NCI-H446 treated with DMSO at 0.1 percent for 48 hours (cell line): ENCODE measurements around the gene RNF220.
A peak's percentile ranks its signal among the peaks of the same experiment; 100 is the strongest.

Source experiments
- DNase-seq: peaks from one replicate; lab custom pipeline; 2025; lab: John Stamatoyannopoulos, UW

The RNF220 gene

GRCh38 chr1:44407430-44408211 is 2.6 kb downstream of the RNF220 start:
- DNase-seq = no peak

DNA sequence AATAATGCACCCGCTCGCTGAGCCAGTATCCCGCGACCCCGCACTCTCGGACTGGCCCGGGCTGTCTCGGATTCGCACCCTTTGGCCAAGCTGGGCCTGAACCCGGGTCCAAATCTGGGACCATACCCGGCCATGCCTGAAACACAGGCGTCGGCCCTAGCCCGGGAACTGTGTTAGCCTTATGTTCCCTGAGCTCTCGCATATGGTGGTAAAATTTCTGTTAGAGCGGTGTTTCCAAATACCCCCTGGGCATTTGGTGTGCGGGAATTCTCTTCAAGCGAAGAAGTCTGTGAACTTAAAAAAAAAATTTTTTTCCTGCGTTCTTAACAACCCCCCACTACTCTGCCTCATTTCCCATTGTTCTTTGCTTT is 3.1 kb downstream of the RNF220 start:
- no peak for DNase-seq

DNA sequence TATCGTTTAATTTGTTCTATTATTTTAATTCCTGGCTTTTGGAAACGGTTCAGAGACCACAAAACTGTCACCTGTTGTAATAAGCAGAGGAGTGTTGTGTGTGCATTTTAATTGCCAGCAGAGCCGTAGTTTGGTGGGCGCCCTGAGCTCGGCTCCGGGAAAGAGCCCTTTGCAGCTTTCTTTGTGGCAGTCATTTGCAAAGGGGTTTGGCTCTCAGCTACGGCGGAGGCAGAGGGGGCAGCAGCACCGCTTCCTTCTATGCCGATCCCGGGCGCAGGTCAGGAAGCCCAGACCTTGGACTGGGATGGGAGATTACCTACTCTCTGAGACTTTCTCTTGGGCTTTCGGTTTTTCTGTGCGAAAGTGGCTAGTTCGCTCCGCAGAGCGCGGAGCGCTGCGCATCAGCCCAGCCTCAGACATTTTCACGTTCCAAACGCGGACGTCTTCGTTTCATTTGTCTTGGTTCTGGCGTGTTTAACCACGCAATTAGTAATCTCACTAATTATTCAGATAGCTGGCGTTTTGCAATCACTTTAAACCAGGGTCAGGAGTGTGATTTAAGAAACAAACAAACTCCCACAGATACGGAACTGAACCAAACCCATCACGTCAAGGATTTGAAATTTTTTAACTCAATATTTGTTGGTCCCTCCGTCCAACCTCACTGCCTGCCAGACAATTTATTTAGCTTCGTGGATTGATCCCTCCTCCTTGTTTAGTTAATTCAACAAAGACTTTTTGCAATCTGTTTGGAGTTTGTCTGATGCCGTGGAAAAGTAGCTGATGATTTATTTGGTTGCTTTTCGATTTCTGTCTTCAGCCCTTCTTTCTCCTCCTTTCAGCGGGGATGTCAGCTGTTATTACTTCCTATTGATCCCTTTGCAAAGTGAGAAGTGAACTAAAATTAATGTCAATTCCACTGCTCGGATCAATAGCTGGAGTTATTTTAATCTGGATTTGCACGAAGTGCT is 3.9 kb downstream of the RNF220 start:
- no peak for DNase-seq

DNA sequence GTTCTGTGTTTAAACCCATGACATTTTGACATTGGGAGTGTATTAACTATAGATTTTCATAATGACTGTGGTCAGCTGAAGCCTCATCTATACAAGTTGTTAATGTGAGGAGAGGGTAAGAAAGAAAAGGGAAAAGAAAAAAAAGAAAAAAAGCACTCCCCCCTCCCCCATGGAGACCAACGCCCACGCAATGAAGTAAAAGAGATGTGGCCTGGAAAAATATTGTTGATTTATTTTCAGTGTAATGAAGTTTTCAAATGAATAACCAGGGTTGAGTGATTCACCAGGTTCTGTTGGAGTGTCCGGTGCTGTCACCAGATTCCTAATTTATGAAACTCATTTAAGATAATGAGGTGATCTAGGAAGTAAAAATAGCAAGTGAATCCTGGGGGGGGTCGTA is 4.7 kb downstream of the RNF220 start:
- DNase-seq = no peak

- no peak for DNase-seq
Observed at GRCh38 chr1:44411861-44412260, 6.8 kb downstream of the RNF220 start.

- DNase-seq = no peak
Observed at GRCh38 chr1:44412601-44413000, 7.5 kb downstream of the RNF220 start.

GRCh38 chr1:44413740-44414139 is 8.7 kb downstream of the RNF220 start:
- DNase-seq = no peak

DNA sequence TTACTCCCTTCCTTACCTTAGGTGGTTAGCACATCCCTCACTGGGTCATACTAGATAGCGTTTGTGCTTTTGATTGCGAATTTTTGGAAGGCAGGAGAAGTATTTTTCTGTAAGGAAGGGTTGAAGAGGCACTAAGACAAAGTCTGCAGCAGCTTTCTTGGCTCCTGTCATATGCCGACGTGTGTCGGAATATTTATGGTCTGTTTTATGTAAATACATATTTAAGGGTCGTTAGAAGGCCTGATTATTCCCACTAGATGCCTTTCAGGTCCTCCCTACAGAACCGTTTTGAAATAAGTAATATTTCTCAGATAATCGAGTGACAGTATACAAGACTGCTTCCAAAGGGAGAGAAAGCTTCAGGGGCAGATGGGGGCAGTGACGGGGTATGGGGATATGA is 10.0 kb downstream of the RNF220 start:
- DNase-seq = no peak

DNA sequence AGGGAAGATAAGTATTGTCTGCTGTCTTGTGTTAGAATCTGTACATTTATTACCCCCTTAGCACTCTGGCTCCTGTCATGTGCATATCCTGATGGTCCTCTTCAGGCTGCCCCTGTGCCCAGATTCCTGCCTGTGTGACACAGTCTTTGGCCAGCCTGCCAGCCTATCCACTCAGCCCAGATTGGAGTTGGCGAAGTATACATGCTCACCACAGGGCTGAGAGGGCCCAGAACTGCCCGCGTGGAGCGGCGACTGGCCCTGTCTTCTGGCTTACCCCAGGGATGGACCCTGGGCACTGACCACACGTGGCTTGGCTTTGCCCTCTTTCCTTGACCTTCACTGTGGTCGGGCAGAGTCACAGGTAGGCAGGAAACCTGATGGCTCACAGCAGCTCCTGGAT is 11.4 kb downstream of the RNF220 start:
- no peak for DNase-seq

GRCh38 chr1:44417351-44418021 is 12.4 kb downstream of the RNF220 start:
- peak; percentile 25 for DNase-seq

DNA sequence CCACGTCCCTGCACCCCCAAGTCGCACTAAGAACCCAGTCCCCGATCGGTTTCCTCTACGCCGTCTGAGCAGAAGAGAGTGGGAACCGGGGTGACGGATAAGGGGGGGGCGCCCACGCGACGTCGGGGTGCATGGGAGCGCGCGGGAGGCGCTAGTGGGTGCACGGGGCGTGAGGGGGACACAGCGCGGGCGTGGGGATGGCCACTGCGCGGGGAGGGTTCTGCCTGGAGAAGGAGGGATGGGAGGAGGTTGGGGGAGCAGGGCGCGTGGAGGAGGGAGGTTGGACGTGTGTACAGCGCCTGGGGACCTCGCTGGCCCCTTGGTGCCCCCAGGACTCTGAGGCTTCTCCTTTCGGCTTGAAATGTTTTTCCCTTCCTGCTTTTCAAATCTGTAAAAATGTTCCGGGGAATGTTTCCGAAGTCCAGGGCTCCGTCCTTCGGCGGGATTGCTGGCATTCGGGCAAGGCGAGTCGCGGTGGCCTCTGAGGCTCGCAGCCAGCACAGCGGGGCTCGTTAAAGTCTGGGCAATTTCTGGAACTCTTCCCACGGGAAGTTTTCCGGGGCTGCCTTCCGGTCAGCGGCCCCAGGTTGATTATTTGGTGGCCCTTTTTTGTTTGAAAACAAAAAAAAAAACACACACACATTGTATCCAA is 13.1 kb downstream of the RNF220 start:
- no peak for DNase-seq

DNA sequence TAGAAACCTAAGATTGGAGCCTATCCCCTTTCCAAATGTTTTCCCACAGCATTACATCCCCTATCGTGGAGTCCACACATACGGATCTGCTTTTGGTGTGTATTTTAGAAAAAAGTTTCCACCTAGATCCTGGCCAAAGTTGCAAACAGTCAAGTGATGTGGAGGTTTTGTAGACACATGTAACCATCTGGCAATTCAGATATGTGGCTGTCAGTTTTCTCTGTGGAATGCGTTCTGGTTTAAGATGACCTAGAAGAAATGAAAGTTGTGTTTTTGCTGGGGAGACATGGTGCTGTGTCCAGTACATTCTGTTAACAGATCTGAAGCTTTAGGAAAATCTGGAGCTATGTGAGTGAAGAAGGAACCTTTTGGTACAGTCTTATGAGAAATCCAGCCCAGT is 14.8 kb downstream of the RNF220 start:
- DNase-seq = no peak

- no peak for DNase-seq
Observed at GRCh38 chr1:44420535-44420934, 15.5 kb downstream of the RNF220 start.

DNA sequence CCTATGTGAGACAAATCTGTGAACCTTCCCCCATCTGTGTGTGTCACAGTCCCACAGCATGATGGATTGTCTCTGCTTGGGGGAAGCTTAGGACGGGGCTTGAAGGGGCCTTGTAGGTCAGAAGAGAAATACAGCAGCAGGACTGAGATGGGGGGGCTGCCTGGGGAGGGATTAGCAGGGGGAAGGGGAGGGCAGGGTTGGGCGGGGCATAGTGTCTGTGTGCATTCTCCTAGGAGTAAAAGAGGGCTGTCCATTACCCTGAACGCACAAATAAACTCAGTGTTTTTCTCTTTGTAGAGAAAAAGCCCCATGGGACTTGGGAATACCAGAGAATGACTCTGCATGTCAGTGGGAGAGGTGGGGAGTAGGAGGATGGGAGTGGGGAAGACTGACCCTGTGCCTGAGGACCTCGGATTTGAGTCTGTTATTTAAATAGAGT is 16.4 kb downstream of the RNF220 start:
- DNase-seq = no peak

GRCh38 chr1:44422161-44422560 is 17.1 kb downstream of the RNF220 start:
- DNase-seq = no peak

DNA sequence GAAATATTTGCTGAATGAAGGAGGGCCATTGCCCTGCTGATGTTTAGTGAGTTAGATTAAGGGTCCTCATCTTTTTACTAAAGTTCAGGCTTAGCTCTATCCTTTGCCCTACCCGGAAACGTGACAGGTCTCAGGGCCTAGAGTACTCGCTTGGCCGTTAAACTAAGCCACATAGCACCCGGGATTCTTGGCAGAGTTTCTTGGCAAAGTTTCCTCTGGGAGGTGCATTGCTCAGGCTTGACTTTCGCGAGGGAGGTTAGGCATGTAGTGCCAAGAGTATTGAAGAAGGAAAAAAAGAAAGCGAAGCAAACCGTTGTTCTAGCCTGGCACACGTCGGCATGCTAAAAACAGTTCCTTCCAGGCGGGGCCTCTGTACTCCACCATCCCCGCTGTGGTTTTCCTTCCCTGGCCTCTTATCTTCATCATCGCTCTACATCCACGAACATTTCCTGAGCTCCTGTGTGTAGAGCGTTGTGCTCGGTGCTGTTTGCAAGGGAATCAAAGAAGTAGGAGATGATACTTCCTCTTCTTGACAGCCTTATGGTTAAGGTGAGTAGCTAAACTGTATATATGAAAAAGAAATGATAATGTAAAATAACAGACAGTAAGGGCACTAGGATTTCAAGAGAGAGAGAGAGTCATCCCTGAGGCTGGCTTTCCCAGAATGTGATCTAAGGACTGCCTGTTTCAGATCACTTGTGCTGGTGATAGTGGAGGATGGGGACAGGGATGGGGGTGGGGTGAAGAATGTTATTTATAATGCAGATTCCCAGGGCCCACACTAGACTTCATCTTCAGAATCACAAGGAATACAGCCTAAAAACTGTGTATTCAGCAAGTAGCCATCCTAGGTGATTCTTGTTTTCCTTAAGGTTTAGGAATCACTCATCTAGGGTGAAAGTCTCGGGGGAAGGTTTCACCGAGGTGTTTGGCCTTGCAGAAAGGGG is 18.8 kb downstream of the RNF220 start:
- DNase-seq = peak; percentile 76

GRCh38 chr1:44424747-44425146 is 19.7 kb downstream of the RNF220 start:
- no peak for DNase-seq

DNA sequence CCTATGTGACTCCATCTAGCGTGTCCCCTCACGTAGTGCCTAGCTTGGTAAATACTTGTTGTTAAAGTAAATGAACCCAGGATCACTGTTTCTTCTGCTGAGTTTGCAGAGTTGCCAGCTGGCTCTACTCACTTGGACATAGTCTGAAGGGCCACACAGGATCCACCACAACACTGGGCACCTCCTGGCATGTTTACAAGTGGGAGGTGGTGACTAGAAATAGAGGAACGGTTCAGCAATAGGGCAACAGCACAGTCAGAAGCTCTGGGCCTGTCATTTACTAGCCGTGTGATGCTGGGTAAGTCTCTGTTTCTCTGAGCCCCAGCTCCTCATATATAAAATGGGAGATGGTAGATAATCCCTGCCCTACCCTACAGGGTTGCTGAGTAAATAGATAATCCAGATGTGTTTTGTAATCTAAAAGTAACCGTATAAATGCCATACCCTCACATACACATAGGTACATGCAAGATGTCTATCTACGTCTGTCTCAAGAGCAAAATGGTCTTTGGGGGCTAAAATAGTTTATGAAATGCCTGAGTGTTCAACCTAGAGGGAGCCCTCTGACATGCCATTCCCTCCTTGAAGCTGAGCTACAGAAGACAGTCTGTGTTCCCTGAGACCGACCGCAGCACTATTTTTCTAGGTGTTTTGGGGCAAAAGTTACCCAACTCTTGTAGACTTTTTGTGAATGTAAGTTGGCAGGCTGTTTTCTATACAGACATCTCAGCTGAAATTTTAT is 20.5 kb downstream of the RNF220 start:
- DNase-seq = no peak

GRCh38 chr1:44431861-44432260 is 26.8 kb downstream of the RNF220 start:
- DNase-seq = no peak

- no peak for DNase-seq
Observed at GRCh38 chr1:44433209-44433608, 28.2 kb downstream of the RNF220 start.
